GM19023 (cell line): ENCODE measurements around the gene STX10.

Experiments used
- ATAC-seq: cut with Tn5 transposase; IDR thresholded peaks from one replicate; pipeline ENCODE4 v1.9.1; 2021; ENCODE audit warnings: mild to moderate bottlenecking, moderate library complexity; ENCODE audit not compliant: unreplicated experiment

The STX10 gene

DNA sequence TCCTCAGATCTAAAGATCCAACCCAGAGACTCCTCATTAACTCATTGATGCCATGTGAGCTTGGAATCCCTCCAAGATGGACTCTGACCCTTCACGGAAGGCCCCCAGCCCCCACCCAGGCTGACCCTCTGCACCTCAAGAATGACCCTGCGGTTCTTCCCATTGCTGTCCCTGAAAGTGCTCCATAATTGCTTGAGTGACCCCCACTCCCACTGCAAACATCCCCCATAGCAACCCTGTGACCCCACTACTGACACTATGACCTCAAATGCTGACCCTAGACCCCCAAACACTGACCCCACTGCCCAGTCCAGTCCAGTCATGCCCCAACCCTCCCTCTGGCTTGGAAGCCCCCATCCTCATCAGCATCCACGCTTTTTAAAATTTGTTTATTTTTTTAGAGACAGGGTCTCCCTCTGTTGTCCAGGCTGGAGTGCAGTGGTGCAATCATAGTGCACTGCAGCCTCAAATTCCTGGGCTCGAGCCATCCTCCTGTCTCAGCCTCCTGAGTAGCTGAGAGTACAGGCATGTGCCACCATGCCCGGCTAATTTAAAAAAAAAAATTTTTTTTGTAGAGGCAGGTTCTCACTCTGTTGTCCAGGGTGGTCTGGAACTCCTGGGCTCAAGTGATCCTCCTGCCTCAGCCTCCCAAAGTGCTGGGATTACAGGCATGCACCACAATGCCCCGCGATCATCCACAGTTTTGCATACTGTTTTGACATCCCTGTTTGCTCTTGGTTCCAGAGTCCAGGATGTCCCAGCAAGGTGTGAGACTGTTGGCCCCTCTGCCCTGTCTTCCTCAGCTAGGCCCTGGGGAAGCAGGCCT lies 48.4 kb downstream of the STX10 start:
- ATAC-seq = no peak

DNA sequence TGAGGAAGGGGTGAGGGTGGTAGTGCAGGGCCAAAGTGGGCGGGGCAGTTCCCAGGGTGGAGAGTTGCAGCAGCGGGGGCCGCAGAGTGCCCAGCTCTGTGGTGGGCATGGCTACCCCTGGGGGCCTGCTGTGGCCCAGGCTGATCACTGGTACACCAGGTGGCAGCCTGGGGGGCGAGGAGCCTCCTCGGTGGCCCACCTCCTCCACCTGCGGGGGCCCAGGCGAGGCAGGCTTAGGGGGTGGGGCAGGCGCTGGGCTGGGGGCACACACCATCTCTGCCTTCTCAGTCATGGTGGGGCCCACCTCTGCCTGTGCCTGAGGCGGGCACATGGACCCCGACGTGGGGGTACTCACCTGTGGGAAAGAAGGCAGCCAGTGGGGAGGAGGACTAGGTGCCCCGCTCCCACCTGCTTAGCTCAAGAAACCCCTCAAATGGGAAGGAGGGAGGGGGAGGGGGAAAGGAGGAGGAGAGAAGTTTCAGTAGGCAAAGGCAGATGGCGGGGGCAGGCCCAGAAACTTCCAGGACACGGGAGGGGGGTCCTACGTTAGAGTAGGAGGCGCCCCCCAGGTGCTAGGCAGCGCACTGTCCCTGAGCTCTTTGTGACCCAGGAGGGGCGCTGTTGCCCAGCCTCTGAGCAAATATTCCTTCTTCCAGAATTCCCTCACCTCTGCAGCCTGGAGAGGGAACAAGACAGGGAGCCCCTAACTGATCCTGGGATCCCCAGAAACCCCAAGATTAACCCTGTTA lies 49.2 kb downstream of the STX10 start:
- no peak for ATAC-seq

DNA sequence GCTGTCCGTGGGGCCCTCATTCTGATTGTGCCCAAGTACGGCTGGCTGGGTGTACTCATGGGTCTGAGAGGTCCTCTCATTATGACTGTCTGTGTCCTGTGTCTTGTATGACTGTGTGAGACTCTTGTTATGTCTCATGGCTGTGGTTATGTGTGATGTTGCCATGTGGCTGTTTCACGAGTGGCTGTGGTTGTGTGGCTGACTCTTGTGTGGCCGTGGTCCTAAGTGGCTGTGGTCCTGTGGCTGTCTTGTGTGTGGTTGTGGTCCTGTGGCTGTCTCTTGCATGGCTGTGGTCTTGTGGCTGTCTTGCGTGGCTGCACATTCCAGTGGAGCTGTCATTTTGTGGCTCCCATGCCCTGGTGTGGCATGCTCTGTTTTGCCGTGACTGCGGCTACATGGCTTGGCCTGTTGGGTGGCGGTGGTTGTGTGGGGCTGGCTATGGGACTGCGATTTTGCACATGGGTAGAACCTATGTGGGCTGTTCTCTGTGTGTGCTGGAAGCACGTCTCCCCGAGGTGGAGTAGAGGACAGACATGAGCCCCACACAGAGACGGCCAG lies 50.1 kb downstream of the STX10 start:
- ATAC-seq = no peak

DNA sequence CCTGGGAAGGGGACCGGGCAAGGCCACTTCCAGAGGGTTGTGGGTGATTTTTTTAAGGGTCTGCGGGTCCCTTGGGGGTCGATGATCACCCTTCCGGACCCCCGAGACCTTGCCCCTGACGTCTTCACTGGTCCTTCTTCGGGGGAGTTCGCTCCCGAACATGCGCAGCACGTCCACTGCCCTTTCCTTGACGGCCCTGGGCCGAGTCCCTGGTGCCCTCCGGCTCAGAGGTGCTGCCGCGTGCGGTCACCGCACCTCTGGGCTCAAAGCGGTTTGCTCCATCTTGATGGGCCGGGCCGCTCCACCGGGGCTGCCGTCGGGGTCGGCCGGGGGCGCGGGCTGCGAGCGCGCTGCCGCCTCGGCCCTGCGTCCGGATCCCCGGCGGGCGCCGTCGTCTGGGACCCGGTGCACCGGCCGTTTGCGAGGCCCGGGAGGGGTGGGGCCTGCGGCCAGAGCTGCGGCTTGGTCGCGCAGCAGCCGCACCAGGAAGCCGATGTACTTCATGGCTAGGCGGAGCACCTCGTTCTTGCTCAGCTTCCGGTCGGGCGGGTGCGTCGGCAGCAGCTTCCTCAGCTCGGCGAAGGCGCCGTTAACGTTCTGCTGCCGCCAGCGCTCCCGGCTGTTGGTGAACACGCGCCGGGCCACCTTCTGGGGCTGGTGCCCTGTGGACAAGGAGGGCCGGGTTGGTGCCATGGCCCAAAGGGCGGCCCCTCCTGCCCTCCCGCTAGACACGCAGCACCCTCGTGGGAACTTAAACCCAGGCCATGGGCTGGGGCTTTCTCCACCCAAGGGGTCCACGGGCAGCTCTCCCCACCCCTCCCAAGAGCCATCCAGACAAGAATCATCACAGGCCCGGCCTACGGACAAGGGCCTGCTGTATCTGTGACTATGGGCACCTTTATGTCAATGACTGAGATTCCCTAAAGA lies 50.8 kb downstream of the STX10 start:
- no peak for ATAC-seq

DNA sequence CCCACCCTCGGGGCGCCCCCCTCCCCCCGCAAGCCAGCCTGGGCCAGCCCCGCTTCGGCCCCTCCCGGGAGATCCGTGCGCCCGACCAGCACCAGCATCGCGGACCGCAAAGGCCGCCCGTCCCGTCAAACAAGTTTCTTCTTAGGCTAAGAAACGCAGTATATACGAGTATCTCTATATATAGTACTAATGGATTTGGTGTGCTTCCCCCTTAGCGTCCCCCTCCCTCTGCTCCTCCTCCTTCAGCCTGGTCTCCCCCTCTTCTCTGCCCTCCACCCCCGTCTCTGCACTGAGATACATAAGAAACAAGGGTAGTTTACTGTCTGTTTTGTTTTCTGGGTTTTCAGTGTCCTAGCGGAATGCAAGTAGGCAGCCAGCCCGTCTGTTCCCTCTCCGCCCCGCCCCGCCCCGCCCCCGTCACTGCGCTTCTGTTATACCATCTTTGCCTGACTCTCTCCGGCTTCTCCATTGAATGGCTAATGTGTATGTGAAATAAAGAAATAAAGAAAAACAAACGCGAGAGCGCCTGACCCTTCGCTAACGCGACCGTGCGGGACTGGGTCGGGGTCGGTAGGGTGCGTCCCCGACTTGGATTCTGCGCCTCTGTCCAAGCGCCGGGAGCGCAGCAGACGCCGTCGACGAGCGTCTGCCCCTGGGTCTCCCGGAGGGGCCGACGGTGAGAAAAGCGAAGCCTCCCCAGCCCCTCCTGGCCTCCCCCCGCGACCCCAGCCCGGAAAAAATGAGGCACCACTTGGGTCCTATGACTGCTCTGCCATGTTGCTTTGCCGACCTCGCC lies 51.7 kb downstream of the STX10 start:
- no peak for ATAC-seq

DNA sequence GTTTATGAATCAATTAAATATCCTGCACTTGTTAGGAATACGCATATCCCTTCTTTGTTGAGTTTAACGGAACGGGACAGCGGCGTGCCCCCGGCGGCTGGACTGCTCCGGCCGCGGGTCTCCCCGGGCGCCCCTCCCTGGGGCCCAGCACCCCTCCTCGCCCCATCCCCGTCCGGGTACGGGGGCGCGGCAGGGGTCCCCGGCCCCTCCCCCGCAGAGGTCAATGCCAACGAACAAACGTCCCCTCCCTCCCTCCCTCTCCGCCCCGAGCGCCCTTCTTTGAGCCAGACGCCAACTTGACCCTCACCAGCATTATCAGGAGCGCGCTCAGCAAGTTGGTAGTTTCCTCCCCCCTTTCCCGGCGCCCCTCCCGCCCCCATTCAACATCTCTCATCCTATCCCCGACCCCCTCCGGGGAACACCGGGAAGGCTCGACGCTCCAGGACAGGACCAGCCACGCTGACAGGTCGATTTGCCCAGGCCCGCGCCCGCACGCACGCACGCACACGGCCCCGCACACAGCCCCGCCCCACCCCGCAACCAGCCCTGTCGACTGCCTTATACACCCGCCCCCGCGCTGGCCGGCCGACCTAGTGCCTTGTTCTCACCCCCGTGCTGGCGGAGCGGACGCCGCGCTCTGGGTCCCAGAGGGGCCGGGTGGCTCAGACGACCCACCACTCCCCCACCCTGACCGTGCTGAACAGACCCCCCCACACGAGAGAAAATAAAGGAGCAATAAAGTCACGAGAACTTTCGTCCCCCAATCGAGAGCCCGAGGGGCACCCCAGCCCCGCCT lies 52.5 kb downstream of the STX10 start:
- ATAC-seq = no peak

DNA sequence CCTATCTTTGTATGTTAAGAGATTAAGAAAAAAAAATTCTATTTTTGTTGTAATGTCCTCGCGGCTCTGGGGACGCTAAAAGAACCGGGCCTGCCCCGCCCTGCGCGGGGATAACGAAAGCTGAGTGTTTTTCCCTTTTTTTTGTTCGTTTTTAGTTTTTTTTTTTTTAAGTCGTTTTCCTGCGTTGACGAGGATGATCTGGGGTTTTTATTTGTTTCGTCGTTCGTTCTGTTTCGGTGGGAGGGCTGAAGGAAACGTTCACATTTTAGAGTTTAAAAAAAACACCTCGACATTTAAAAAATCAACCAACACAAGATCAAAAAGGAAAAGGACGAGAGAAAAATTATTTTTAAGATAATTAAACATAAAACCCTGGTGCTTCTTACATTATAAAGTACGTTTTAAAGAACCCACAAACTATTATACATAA lies 53.1 kb downstream of the STX10 start:
- ATAC-seq = no peak

DNA sequence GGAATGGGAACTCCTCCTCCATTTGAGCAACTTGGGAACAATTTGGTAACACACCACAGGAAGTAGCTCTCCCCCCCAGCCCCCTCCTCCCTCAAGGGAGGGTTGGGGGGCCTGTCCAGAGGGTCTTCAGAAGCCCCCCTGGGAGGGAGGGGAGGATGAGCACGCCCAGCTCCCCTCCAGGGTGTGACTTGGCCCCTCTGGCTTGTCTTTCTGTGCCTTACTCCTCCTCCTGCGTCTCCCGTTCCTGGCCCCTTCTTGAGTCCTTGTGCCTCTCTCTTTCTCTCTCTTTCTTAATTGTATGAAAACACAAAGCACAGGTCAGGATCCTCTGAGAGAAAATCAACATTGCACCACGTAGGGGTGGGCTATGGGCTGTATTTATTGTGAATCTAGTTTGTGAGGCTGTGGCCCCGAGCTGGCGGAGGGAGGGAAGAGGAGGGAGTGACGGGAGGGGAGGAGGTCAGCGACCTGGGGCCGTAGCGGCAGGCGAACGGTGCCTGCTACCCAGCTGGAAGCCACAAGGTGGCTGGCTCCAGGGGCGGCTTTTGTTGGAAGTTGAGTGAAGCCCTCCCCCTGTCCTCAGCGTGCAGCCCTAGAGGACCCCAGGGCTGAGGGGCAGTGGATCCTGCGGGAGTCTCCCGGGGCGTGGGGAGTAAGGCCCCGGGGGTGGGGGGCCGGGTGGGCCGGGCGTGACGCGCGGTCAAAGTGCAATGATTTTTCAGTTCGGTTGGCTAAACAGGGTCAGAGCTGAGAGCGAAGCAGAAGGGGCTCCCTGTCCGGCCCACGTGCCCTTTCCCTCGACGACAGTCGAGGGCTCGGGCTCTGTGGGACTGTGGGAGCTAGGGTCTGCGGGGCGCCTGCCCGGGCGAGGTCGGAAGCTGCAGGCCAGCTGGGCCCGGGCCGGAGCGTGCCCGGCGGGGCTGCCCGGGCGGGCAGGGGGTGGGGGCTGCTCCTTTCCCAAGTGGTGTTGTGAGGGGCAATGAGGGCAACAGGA lies 53.9 kb downstream of the STX10 start:
- ATAC-seq = no peak

DNA sequence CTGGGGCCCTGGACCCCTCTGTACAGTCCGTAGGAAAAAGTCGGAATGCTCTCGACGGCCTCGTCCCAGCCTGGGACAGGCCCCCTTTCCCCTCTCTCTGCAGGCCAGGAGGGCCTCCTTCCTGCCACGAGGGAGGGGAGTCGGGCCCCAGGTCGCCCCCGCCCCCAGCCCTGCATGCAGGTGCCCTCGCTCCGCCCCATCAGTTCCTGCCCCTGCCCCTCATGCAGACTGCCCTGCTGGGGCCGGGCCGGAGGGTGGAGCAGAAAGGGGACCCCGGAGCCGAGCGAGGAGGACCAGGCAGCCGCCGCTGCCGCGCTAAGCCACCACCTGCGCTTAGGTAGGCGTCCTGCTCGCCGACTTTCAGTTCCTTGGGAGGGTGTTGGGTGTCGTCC lies 54.8 kb downstream of the STX10 start:
- ATAC-seq = no peak

DNA sequence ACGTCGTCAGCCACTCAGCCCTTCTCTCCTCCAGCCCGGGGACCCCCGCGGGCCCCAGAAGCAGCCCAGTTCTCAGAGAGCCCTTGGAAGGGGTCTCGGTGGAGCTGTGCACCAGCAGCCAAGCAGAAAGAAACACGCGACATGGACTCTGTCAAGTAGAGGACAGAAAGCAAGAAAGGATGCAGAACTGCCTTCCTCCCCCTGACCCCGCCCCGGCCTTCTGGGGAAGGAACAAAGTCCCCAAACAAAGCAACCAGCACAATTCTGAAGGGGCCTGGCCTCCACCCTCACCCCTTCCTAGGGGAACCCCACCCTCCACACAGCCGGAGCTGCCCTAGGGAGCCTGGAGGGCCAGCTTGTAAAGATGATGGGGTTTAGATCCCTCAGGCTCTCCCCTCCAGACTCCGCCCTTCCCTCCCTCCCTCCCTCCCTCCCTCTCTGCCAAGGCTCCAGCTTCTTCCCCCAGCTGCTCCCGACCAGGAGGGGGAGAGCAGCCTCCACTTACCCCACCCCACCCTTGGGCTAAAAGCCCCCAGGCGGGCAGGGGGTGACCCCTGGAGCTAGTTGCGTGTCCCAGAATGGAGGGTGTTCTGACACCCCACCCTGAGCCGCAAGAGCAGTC lies 55.3 kb downstream of the STX10 start:
- no peak for ATAC-seq

DNA sequence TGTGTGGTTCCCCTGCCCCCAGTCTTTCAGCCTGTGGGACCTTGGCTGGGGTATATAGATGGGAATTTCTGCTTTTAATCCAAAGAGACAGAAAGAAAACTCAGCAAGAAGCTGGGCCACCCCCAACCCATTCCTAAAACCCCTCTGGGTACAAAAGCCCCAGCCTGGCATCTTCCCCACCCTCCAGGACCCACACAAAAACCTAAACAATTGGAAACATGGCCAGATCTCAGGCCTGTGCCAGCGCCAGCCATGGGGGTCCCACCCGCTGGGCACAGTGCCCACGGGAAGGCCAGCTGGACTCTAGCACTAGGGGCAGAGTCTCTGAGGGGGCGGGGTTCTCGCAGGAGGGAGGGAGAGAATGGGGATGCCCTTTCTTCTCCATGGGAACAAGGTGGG lies 56.1 kb downstream of the STX10 start:
- ATAC-seq = no peak
